Adrenal gland (tissue), 12 donors: ENCODE results near the gene TRIB2. TPM values are rescaled to one million over a fixed set of nuclear protein-coding genes. Genes with fewer than 3 reads are reported as not detected.

Experiments
- DNase-seq, 7 donors: peaks; one replicate each; pipeline ENCODE4 v3.0.0-alpha.2; 2019 to 2020
- H3K27ac ChIP-seq, 5 donors: fragments of 200-600 bp; sonication (generic) in 4 of 5; 1 replicate in 3 of 5; 2 replicates in 2 of 5; pipeline versions ENCODE4 v1.5.1 to v1.8.0; 2016 to 2020; ENCODE audit warnings: mild to moderate bottlenecking in 1 of 5
- H3K27me3 ChIP-seq: fragments of 200-600 bp; 2 replicates; pipeline ENCODE4 v1.8.0; 2021
- H3K36me3 ChIP-seq, 2 donors: fragments of 200-600 bp; replicated peaks in 1 of 2; 1 replicate in 1 of 2; 2 replicates in 1 of 2; pipeline versions ENCODE4 v1.5.1 to v1.8.0; 2018 to 2022
- H3K4me1 ChIP-seq, 2 donors: fragments of 200-600 bp; replicated peaks in 1 of 2; 1 replicate in 1 of 2; 2 replicates in 1 of 2; pipeline versions ENCODE4 v1.5.1 to v1.8.0; 2018 to 2021
- H3K4me3 ChIP-seq, 4 donors: fragments of 200-600 bp; sonication (generic) in 3 of 4; one replicate each; pipeline ENCODE4 v1.5.1; 2016 to 2018
- H3K9me3 ChIP-seq, 3 donors: fragments of 200-600 bp; sonication (generic) in 1 of 3; replicated peaks in 1 of 3; 1 replicate in 2 of 3; 2 replicates in 1 of 3; pipeline versions ENCODE4 v1.5.1 to v1.8.0; 2016 to 2021
- POLR2A ChIP-seq, 2 donors: fragments of 450-650 bp; IDR thresholded peaks; one replicate each; pipeline ENCODE4 v1.6.1; 2017; ENCODE audit warnings: antibody characterized with exemption in 2 of 2, mild to moderate bottlenecking in 2 of 2, moderate library complexity in 1 of 2
- WGBS, 4 donors: extraction: QIAGEN DNeasy Blood & Tissue Kit in 2 of 4; methylation state at CpG; one replicate each; pipeline versions ENCODE4 v1.1.5 to v1.1.7; 2013 to 2017; 5-methylcytosine and 5-hydroxymethylcytosine counted together
- intact Hi-C, 2 donors: fragments of 100-400 bp; cut with DNase I; formaldehyde crosslinking; loops; one replicate each; pipeline versions ENCODE4 v1.14.1 to v1.15.0; 2022 to 2023
- polyA plus RNA-seq, 3 donors: library from polyadenylated mRNA; stranded (reverse); fragments of 200-250 nt in 2 of 3; fragments of 350-450 nt in 1 of 3; fragmentation: Illumina TruSeq in 1 of 3; extraction: RNeasy Lipid Tissue Mini Kit (QIAGEN cat#74804) in 1 of 3; gene quantifications; one replicate each; pipeline ENCODE4 v1.2.3, GENCODE V29; 2013 to 2014
- total RNA-seq, 9 donors: library from RNA; depleted of rRNA in 4 of 9; stranded (reverse); fragments of >200 nt in 4 of 9; fragments of 120-200 nt in 1 of 9; fragmentation: NEBNext Ultra II Directional in 1 of 9; extraction: Animal tissue kit (Norgen Biotek cat#: 25700) in 1 of 9; gene quantifications; one replicate each; pipeline versions ENCODE4 v1.1.0 to v1.2.4, GENCODE V29; 2013 to 2023
- TF ChIP-seq, protein P1 (sequence below), 6 experiments: fragments of 450-650 bp in 4 of 6; fragments of 200-600 bp in 2 of 6; sonication (generic) in 1 of 6; IDR thresholded peaks; 1 replicate in 5 of 6; 2 replicates in 1 of 6; pipeline versions ENCODE4 v1.5.1 to v1.8.0; 2016 to 2021; ENCODE audit warnings: antibody characterized with exemption in 6 of 6, mild to moderate bottlenecking in 2 of 6, moderate library complexity in 1 of 6
- donor health status: healthy with polysubstance abuse.
- donor health status: Bipolar disorder and iron deficiency.
- donor health status: DM: yes; HTN: yes; CAD: no.
- donor health status: DM: no; HTN: no; CAD: no.
- donor health status: DM: no; HTN: no; CAD: no.
- donor health status: DM: yes; HTN: yes; CAD: no.

TRIB2 gene
- total and polyA plus RNA-seq, 12 donors, result 35.5 to 263 (median 112) TPM

DNA sequence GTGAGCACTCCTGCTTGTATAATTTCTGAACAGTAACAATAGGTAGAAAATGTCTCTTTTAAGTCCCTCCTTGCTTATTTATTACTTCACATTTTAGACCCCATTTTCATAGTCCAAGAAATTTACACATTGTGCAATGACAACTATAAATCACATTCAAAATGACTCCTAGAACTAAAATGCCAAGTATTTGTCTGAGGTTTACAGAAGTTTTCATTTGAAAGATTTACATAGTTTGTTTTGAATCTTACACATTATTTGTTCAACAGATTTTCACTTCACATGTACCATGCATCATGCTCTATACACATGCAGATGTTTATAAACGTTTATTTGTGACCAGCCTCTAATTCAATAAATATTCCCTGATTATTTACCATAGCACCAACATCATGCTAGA lies 15.7 kb upstream of the TRIB2 start:
- H3K9me3 ChIP-seq, result no peaks in the 10 kb centered on the region
- H3K4me1 ChIP-seq, result peaks cover 0 to 7% of the 10 kb centered on the region in 2 donors
- DNase-seq, result no peak
- no peaks in the 10 kb centered on the region for H3K36me3 ChIP-seq
- no peak overlapping the region for H3K4me3 ChIP-seq
- no peaks in the 10 kb centered on the region for H3K27me3 ChIP-seq
- intact Hi-C loops, result no loop called here
- TF ChIP-seq, protein P1, sequence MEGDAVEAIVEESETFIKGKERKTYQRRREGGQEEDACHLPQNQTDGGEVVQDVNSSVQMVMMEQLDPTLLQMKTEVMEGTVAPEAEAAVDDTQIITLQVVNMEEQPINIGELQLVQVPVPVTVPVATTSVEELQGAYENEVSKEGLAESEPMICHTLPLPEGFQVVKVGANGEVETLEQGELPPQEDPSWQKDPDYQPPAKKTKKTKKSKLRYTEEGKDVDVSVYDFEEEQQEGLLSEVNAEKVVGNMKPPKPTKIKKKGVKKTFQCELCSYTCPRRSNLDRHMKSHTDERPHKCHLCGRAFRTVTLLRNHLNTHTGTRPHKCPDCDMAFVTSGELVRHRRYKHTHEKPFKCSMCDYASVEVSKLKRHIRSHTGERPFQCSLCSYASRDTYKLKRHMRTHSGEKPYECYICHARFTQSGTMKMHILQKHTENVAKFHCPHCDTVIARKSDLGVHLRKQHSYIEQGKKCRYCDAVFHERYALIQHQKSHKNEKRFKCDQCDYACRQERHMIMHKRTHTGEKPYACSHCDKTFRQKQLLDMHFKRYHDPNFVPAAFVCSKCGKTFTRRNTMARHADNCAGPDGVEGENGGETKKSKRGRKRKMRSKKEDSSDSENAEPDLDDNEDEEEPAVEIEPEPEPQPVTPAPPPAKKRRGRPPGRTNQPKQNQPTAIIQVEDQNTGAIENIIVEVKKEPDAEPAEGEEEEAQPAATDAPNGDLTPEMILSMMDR (IDR thresholded peaks at IDR 0.05), result no peak
- TF ChIP-seq POLR2A (IDR thresholded peaks at IDR 0.05), result no peak
- WGBS, 4 donors, result 56 to 83% (median 71%) methylated on average over 1 of the region's 1 CpG
- H3K27ac ChIP-seq, result no peak overlapping the region

DNA sequence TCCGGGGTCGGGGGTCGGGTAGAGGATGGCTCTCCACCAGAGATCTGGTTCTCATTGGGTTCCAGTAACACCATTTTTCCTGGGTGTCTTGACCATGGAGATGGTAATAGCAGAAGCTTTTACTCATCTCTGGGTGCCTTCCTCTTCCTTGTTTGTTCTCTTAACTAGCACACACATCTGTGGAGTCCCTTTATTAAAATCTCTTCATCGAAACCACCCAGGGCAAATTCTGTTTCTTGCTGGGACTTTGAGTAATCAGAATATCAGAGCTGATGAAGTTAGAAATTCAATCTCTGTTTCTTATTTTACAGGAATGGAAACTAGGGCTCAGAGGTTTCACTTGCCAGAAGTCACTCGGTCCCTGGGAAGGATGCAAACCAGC lies 15.0 kb upstream of the TRIB2 start:
- no peak for DNase-seq
- no peak overlapping the region for H3K4me3 ChIP-seq
- H3K27ac ChIP-seq, result no peak overlapping the region
- H3K27me3 ChIP-seq, result no peaks in the 10 kb centered on the region
- H3K9me3 ChIP-seq, result no peaks in the 10 kb centered on the region
- H3K36me3 ChIP-seq, result no peaks in the 10 kb centered on the region
- intact Hi-C loops, result no loop called here
- peaks cover 0 to 7% of the 10 kb centered on the region in 2 donors for H3K4me1 ChIP-seq
- WGBS, 4 donors, result 94 to 99% (median 97%) methylated on average over 5 of the region's 5 CpGs
- TF ChIP-seq, protein P1 (IDR thresholded peaks at IDR 0.05), result no peak
- TF ChIP-seq POLR2A (IDR thresholded peaks at IDR 0.05), result no peak

DNA sequence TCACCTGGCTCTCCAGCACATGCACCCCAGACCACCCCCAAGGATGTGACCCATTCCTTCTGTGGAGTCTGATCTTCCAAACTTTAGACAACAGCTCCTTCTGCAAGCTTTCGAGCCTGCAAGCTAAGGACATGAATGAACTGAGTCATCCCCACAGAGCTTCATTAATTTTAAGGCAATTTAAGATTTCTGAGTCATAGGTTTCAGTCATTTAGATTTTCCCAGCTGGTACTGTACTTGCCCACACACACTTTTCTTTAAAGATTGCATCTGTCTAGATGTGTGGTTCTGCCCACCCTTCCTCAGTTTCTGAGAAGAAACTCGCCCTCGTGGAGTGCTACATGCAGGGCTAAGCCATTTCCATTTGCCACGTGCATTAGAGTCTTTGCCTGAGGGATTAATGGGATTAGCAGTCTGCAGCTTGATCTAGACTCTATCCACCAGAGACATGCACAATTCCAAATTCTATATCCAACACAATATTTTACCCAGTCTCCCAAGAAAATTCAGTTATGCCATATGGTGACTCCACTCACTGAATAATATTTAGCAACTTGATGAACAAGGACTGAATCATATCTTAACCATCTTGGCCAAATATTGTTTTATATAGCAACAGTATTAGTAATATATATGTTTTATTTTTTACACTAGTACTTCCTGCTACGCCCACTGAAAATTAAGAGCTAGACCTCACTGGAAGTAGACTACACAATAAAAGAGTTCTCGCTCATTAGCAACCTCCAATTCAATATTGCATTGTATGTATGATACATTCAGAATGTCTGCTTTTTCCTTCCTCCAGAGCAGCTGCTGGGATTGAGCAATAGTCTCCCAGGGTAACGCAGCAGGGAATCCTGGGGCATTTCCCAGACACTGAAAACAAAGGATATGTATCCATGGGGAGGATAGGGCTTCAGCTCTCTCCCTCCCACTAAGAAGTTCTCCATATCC lies 14.3 kb upstream of the TRIB2 start:
- TF ChIP-seq, protein P1 (IDR thresholded peaks at IDR 0.05), result no peak
- no peak for TF ChIP-seq POLR2A (IDR thresholded peaks at IDR 0.05)
- Histone ChIP-seq H3K27me3 (no peaks in the 10 kb centered on the region), H3K27ac (no peak overlapping the region), H3K36me3 (no peaks in the 10 kb centered on the region), H3K9me3 (no peaks in the 10 kb centered on the region), H3K4me3 (no peak overlapping the region), H3K4me1 (peaks cover 0 to 7% of the 10 kb centered on the region in 2 donors)
- intact Hi-C loops, result no loop called here
- WGBS, 4 donors, result 70 to 79% (median 75%) methylated on average over 7 of the region's 7 CpGs
- DNase-seq, result no peak

DNA sequence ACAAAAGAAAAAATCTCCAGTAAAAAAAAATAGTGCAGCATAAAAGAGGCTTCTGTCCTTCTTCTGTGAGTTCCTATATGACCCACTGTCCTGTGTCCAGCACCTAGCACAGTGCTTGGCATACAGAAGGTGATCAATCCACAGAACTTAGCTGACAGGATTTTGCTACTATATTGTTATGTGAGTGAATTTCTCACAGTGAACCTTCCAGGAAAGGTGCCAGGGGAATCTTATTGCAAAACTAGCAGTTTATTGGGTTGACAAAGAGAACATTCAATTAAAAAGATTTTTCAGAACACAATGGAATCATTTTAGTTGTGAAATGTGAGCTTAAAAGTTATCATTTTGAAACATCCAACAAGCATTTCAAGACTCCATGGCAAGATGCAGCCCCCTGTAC lies 12.4 kb upstream of the TRIB2 start:
- Histone ChIP-seq H3K27ac (no peak overlapping the region), H3K4me1 (peaks cover 0 to 7% of the 10 kb centered on the region in 2 donors), H3K4me3 (no peak overlapping the region), H3K9me3 (no peaks in the 10 kb centered on the region), H3K27me3 (no peaks in the 10 kb centered on the region), H3K36me3 (no peaks in the 10 kb centered on the region)
- DNase-seq, result no peak
- intact Hi-C loops, result no loop called here
- no peak for TF ChIP-seq POLR2A (IDR thresholded peaks at IDR 0.05)
- TF ChIP-seq, protein P1 (IDR thresholded peaks at IDR 0.05), result no peak
